GM18951 (cell line): ENCODE data around the gene TMEM14C.
A peak's percentile ranks its signal among the peaks of the same experiment; 100 is the strongest.

Experiments
- POLR2A ChIP-seq: IDR thresholded peaks from 4 replicates; pipeline ENCODE4 v1.6.1; 2011; ENCODE audit warnings: mild to moderate bottlenecking; ENCODE audit not compliant: insufficient read length, insufficient read depth; ENCODE audit errors: extremely low read depth
- in situ Hi-C: fragments of 300-500 bp; cut with MboI; formaldehyde crosslinking; loops from one replicate; pipeline ENCODE4 v1.12.0; 2022; ENCODE audit warnings: low sequenced_read_pairs, mixed read lengths, inconsistent platforms; ENCODE audit not compliant: unreplicated experiment

TMEM14C gene

DNA sequence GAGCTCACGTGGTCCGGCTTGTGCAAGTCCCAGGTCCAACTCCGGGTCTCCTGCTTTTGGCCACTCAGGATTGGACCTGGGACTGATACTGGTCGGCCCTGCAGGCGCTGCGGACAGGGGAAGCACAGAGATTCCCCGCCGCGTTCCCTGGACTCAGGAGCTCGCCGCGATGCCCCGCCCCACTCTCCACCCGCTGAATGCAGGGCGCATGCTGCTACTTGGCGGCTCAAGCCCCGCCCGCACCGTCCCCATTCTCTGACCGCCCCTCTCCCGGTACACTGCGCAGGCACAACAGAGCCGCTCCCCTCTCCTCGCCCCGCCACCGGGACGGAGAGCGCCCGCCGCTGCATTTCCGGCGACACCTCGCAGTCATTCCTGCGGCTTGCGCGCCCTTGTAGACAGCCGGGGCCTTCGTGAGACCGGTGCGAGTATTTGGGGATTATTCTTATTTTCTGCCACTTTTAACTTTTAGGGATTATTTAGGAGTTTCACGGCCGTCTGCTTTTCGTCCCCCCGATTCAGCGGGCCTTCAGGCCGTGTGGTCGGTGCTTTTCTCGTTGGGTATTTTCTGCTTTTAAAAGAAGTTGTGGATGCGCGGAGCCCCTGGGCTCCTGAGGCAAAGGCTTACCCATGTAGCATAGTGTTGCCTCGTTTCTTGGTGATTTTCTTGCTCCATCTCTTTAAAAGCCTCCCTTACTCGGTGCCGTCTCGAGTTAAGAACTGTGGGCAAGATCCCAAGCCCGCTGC is at the start of gene TMEM14C:
Gene TMEM14C (plus strand): TSS at position 251 of the 747 bp plus-strand sequence. CDS start 1,544 bp downstream, outside the sequence.
- in situ Hi-C loops, result no loop called here
- TF ChIP-seq POLR2A, result peak; percentile 90

DNA sequence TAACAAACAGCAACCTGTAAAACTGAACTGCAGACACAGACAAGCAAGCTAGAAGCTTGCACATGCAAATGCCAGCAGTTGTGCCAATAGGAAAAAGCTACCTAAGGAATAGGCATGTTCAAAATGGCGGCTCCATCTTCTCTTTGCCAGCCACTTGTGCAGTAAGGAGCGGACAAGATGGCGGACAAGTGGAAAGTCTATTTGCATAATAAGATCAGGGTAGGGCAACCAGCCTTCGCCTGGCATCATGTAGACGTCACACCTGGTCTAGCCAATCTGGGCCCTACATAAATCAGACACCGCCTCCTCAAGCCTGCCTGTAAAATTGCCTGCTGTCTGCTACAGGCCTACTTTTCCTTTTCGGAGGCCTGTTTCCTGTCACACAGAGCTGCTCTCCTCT is 46.5 kb upstream of the TMEM14C start:
- in situ Hi-C loops, result no loop called here
- TF ChIP-seq POLR2A, result no peak

DNA sequence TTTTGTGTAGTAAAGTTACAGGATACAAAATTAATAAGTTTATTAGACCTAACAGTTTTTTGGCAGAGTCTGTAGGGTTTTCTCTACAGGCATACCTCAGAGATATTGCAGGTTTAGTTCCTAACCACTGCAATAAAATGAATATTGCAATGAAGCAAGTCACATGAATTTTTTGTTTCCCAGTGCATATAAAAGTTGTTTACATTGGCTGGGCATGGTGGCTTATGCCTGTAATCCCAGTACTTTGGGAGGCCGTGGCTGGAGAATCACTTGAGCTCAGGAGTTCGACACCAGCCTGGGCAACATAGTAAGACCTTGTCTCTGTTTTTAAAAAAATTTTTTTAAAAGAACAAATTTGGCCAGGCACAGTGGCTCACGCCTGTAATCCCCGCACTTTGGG is 44.4 kb upstream of the TMEM14C start:
- no peak for TF ChIP-seq POLR2A
- in situ Hi-C loops, result no loop called here

DNA sequence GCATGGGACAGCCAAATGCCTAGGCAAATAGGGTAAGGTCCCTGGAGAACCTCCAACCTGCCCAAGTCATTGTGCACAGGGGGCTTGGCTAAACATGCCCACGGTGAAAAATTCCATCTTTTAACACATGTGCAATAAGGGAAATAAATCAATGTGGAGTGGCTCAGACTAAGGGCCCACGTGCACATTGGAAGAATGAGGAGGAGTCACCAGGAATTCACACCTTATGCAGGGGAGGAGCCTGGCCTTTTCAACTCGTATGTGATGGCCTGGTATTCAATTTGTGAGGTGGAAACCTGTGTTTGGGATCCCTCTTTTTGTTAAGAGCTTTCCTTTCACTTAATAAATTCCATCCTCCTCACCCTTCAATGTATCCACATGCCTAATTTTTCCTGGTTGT is 41.1 kb upstream of the TMEM14C start:
- no peak for TF ChIP-seq POLR2A
- in situ Hi-C loops, result no loop called here

DNA sequence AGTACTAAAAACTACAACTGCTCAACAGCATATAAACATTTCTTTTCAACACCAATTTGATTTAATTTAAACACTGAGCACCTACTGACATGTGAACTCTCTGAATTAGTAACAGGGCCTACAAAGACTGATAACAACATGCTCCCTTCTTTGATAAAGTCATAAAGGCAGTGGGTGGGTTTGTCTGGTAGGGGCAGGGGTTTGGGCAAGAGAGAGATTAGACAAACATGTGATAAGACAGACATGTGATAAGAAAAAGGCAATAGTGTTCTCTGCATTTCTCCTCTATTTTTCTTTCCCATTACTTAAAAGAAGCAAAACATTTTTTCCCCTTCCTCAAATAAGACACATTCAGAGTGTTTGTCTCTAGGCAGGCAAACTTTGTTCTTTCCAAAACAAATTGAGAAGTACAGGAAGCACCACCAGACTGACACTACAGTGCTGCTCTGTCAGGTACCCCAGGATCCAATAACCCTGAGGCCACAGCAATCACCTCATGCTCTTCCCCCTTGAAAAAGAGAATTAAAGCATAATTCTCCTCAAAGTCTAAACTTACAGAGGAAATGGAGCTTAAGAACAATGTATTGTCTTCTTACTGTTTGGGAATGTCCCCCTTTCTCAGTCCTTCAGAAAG is 40.4 kb upstream of the TMEM14C start:
- in situ Hi-C loops, result no loop called here
- no peak for TF ChIP-seq POLR2A

DNA sequence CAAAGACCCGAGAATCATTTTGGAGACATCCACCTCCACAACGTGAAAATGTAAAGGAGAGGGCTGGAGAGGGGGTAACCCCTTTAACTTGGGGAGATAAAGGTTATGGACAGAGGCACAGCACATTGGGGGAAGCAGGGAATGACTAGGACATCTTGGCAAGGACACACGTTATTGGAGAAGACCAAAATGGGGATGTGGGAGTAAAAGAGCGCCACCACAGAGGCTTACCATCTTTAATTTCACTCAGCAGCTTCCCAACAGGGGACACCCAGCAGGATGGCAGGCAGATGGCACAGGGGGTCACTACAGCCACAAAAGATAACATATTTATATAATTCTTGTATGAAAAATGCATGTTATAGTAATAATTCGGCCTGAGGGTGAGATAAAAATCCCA is 38.3 kb upstream of the TMEM14C start:
- TF ChIP-seq POLR2A, result no peak
- in situ Hi-C loops, result no loop called here

DNA sequence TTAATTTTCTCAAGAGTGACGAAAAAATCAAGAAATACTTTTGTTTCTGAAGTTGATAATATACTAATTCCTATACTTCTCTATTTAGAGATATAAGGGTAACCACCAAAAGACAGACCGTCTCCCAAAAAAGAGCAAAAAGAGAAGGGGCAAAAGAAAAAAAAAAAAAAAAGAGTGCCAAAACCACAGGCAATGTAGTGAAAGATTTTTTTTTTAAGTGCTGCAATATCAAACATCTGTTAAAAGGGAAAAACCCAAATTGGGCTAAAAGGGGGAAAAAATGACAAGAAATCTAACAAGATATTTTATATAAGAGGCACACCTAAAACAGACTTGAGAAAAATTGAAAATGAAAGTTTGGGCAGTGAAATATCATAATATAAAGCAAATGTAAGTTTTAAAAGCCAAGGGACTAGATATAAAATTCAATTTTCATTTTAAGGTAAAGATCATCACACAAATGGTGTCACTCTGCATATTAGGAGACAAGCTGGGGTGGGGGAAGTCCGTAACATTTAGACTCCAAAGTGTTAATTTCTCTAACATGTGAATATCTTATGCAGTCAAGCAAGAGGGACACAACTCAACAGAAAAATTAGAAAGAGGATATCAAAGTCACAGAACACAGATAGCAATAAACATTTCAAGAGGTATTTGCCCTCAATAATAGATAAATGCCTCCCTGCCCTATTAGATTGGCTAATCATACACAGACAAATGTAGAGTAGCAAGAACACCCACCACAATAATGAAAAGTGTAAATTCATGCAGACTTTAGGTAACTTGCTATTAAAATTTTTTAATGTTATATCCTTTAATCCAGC is 37.6 kb upstream of the TMEM14C start:
- in situ Hi-C loops, result no loop called here
- no peak for TF ChIP-seq POLR2A

DNA sequence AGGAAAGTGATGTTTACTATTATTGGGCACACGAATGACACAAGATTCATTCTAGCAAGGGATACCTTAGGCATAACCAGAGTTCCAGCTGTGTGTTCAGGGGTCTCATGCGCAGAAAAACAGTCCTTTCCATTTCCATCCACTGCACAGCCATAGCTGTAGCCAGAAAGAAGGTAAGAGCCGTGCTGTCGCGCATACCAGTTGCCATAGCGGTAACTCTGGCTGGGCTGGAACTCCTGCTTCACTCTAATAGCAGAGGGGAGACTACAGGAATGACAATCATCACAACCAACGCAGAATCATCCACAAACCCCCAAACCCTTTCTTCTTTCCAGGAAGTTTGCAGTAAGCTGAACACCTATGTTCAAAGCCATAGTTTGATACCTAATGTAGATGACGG is 36.0 kb upstream of the TMEM14C start:
- TF ChIP-seq POLR2A, result no peak
- in situ Hi-C loops, result no loop called here

DNA sequence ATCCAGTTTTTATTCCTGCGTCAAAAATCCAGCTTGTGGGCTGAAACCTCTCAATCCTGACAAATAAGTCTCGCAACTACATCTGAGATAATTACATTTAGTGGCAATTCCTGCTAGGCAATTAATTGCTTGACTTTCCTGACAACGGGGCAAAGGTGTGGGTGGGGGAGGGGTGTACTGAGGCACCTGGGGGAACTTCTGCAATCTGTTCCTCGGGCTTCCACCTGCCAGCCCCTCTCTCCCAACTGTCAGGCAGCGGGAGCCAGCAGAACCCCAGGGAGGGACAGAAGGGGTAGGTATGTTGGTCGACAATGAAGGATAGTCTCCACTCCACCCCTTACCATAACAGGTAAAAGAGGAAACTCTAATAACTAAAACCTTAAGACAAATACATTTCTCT is 35.3 kb upstream of the TMEM14C start:
- in situ Hi-C loops, result no loop called here
- TF ChIP-seq POLR2A, result no peak

DNA sequence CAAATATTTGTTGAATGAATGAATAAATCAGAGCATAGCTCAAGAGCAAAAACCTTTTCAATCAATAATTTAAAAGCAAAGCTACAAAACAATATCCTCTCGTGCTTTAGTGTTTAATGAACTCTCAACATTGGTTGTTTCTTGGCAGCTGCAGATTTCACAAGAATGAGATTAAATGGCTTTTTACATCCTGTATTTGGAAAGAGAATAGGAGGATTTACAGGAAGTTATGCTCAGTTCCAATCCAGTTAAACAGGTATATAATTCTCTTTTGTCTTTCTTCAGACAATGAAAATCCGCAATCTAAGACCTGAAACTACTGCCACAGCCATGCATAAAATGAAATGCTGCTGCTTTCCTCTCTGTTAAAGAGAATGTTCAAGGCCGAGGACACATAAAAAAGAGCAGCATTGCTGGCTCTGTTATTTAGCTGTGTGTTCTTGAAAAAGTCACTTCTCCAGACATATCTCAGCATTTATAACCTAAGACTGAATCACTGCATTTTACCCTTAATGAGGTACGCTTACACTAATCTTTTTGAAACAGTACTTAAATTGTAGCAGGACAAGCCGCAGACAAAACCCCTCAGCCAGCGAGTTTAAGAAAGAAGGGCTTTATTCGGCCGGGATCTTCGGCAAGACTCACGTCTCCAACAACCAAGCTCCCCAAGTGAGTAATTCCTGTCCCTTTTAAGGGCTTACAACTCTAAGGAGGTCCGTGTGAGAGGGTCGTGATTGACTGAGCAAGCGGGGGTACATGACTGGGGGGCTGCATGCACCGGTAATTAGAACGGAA is 32.0 kb upstream of the TMEM14C start:
- in situ Hi-C loops, result no loop called here
- no peak for TF ChIP-seq POLR2A

DNA sequence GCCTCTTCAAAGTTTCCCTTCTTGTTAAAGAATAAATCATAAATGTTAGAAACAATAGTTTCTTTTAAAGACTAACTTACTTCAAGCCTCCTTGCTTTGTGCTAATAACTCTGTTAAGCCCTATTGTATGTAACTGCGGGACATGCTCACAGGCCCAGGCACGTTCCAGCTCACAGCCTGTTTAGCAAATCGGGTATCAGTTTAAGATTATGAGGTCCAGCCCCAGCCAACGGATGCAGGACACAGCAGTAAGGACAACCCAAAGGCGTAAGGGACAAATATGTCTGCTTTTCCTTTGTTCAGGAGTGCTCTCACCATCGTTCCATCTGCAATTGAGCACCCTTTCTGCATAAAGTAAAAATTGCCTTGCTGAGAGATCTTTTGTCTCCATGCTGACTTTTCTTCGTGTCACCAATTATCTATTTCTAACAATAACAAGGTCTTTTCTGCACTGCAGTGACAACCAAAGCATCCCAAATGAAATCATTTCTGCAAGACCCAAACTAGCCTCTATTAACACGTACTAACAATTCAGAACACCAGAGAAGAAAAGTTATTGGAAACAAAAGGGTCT is 29.8 kb upstream of the TMEM14C start:
- no peak for TF ChIP-seq POLR2A
- in situ Hi-C loops, result no loop called here

DNA sequence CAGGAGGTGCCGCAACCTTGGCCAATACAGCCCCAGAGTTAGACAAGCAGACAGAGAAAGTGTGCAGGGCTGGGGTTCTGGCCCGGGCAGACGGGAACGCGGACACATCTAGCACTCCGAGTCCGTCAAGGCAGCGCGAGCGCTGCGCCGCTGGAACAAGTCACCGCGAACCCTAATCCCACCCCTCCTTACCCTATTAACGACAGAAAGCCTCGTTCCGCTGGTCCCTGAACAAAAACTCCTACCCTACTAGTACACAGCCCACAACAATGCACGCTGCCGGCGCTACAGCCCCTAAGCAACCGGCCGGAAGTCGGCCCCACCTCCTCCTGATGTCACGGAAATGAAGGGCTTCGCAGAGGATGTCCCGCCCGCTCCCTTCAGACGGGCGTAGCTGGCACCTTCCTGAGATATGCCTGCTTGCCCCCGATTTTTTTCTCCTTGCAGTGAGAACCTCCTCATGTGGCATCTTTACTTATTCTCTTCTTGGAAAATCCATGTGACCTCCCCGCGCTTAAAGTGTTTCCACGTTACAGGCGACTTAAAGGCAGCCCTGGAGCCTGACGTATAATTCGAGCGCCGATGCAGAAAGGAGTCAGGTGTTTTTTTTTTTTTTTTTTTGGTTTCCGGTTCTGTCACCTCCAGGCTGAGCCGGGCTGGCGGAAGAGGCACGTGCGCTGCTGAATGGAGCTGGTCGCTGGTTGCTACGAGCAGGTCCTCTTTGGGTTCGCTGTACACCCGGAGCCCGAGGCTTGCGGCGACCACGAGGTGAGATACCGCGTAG is 28.4 kb upstream of the TMEM14C start, which contains the start of the genes C6orf52 and PAK1IP1:
Gene C6orf52 (minus strand): TSS at position 315 of the 784 bp plus-strand sequence. CDS start 7,066 bp downstream, outside the sequence.
Gene PAK1IP1 (plus strand): TSS at position 671 of the 784 bp plus-strand sequence. CDS start 14 bp downstream, at position 685.
- TF ChIP-seq POLR2A, result peak; percentile 91
- in situ Hi-C loops, result no loop called here
